ENCODE results near the gene MED28.

MED28 gene

GRCh38 chr4:17667653-17668201 lies 53.3 kb downstream of the MED28 start:
- DNase-seq = no peak

- peak; percentile 79 for DNase-seq
Measured at GRCh38 chr4:17670423-17670822, 56.0 kb downstream of the MED28 start.

GRCh38 chr4:17680559-17681280 lies 66.3 kb downstream of the MED28 start:
- DNase-seq = no peak

GRCh38 chr4:17681281-17682221 lies 67.1 kb downstream of the MED28 start:
- DNase-seq = no peak

- no peak for DNase-seq
Measured at GRCh38 chr4:17682222-17682566, 67.8 kb downstream of the MED28 start.
